H7 (cell line): ENCODE measurements around the gene FLCN. TPM values are rescaled to one million over a fixed set of nuclear protein-coding genes. Genes with fewer than 3 reads are reported as not detected.
"Not testable (repeated sequence)": the region's sequence is repeated elsewhere in the genome, so short reads cannot be mapped to it uniquely, and the experiment has no call there.

Source experiments
- DNase-seq: peaks from one replicate; pipeline ENCODE4 v3.0.0; 2012
- H3K27me3 ChIP-seq: 2 replicates; pipeline ENCODE4 v1.6.0; 2011; ENCODE audit warnings: mild to moderate bottlenecking, low read length; ENCODE audit not compliant: control insufficient read depth, insufficient read depth
- H3K36me3 ChIP-seq: replicated peaks from 2 replicates; pipeline ENCODE4 v1.5.1; 2011; ENCODE audit warnings: low read length; ENCODE audit not compliant: control insufficient read depth, insufficient read depth
- H3K4me3 ChIP-seq: 2 replicates; pipeline ENCODE4 v1.5.1; 2011; ENCODE audit warnings: low read depth, mild to moderate bottlenecking, control low read depth, low read length, moderate library complexity; ENCODE audit not compliant: insufficient read depth
- total RNA-seq: library from RNA; depleted of rRNA; stranded (reverse); fragments of >200 nt; shearing (Covaris generic); gene quantifications from 2 replicates; pipeline ENCODE4 v1.2.3, GENCODE V29; 2014

Gene FLCN
- total RNA-seq, 1 experiment from 2014 or later, result 36.4 TPM

GRCh38 chr17:17206913-17207335, 30.0 kb downstream of the FLCN start:
- H3K4me3 ChIP-seq, result no peak overlapping the region
- no peaks in the 10 kb centered on the region for H3K27me3 ChIP-seq
- no peaks in the 10 kb centered on the region; the same call in 1 of the 2 replicates for H3K36me3 ChIP-seq
- no peak for DNase-seq

DNA sequence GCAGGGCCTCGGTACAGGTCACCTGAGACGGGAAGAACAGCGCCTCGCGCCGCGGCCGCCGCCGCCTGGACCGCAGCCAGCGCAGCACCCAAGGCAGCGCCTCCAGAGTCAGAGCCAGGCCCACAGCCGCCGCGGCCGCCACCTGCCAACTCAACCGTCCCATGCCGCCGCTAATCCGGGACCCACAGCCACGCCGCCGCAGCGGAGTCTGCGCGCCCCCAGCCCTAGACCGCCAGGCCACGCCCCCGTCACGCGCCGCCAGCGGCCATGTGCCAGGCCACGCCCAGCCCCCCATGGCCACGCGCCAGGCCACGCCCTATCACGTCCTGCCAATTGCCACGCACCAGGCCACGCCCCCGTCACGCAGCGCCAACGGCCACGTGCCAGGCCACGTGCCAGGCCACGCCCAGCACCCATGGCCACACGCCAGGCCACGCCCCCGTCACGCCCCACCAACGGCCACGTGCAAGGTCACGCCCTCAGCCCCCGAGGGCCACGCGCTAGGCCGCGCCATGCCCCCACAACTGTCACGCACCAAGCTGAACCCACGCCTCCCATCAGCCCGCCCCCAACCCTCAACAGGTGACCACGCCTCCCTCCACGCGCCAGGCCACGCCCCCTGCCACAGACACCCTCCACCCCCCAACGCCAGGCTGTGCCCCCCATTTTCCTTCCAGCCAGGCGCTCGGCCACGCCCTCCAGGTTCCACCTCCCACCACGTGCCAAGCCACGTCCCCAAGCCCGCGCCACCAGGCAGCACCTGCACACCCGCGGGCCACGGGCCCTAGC, 30.6 kb downstream of the FLCN start, which contains the start of gene PLD6:
PLD6 (minus strand) TSS at position 210 of the 789 bp plus-strand sequence; CDS start at position 163, 47 bp downstream.
- no peak within 1 kb of the TSS for H3K4me3 ChIP-seq
- H3K27me3 ChIP-seq, result no peaks in the 10 kb centered on the region
- peak; percentile 65 for DNase-seq
- H3K36me3 ChIP-seq, result no peaks in the 10 kb centered on the region; the same call in 1 of the 2 replicates

GRCh38 chr17:17205368-17206123, 31.4 kb downstream of the FLCN start:
- Histone ChIP-seq H3K36me3 (no peaks in the 10 kb centered on the region; the same call in 1 of the 2 replicates), H3K27me3 (no peaks in the 10 kb centered on the region), H3K4me3 (no peak overlapping the region)
- peak; percentile 68 for DNase-seq

DNA sequence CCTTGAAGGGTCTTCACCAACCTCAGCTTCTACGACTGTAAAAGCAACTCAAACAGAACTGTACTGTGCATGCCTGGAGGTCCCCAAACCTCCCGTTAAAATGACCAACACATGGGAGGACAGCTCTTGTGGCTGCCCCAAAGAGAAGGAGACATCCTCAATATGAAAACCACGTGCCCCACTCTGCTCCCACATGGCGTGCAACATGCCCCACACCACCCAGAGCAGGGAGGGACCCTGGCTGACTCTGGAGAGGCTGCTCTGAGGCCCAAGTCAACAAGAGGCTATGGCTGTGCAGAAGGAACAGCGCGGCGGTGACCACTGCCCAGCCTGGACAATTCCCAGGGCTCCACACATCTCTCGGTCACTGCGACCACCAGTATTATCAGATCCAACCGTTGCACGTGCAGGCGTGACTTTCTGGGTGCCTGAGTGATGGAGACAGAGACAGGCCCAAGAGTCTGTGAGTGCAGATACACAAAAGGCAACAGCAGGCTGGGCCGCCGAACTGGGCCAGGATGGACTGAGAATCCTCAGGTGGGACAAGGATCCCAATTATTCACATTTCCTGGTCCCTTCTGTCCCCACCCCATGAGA, 32.2 kb downstream of the FLCN start:
- Histone ChIP-seq H3K4me3 (no peak overlapping the region), H3K36me3 (no peaks in the 10 kb centered on the region; the same call in 1 of the 2 replicates), H3K27me3 (no peaks in the 10 kb centered on the region)
- no peak for DNase-seq

GRCh38 chr17:17204041-17204591, 32.9 kb downstream of the FLCN start:
- no peak overlapping the region for H3K4me3 ChIP-seq
- no peaks in the 10 kb centered on the region; the same call in 1 of the 2 replicates for H3K36me3 ChIP-seq
- no peaks in the 10 kb centered on the region for H3K27me3 ChIP-seq
- DNase-seq, result peak; percentile 62

GRCh38 chr17:17203173-17203730, 33.7 kb downstream of the FLCN start:
- DNase-seq, result no peak
- Histone ChIP-seq H3K27me3 (no peaks in the 10 kb centered on the region), H3K36me3 (no peaks in the 10 kb centered on the region; the same call in 1 of the 2 replicates), H3K4me3 (no peak overlapping the region)

- H3K36me3 ChIP-seq, result no peaks in the 10 kb centered on the region; the same call in 1 of the 2 replicates
- no peak for DNase-seq
- H3K27me3 ChIP-seq, result no peaks in the 10 kb centered on the region
- H3K4me3 ChIP-seq, result no peak overlapping the region
Measured at GRCh38 chr17:17201907-17202306, 35.1 kb downstream of the FLCN start.

DNA sequence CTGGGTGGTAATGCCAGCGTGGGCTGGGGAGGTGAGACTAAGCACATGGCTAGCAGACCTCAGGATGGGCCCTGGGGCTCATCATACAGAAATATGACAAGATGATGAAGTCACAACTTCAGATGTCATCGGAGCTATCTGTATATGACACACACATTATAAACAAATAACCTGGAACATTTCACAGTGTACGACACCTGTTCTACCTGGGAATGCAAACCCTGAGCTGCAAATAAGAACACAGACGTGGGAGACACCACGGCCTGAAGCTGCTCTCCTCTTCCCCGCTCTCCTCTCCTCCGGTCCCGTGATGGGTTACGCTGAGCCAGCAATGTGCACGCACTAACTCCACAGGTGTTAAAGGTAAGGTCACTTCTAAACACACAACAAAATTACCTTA, 35.7 kb downstream of the FLCN start:
- no peaks in the 10 kb centered on the region for H3K27me3 ChIP-seq
- DNase-seq, result no peak
- no peaks in the 10 kb centered on the region; the same call in 1 of the 2 replicates for H3K36me3 ChIP-seq
- no peak overlapping the region for H3K4me3 ChIP-seq

DNA sequence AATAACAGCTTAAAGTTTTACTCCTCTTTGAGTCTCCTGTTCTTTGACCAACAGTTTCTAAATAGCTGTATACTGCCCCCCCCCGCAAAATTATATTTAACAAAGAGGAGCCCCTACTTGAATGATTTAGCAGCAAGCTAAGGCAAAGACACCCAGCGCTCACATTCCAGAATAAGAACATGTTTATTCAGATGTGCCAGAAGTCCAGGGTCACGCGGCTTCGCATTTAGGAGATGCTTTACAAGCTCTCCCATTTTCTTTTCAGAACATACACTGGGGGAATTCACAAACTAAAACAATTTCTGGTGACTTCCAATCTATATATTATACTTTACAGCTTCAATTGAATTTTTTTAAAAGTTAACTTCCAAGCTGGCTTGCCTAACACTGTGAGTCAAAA, 36.1 kb downstream of the FLCN start:
- Histone ChIP-seq H3K4me3 (no peak overlapping the region), H3K27me3 (no peaks in the 10 kb centered on the region), H3K36me3 (no peaks in the 10 kb centered on the region; the same call in 1 of the 2 replicates)
- no peak for DNase-seq

- H3K27me3 ChIP-seq, result no peaks in the 10 kb centered on the region
- no peak overlapping the region for H3K4me3 ChIP-seq
- no peaks in the 10 kb centered on the region; the same call in 1 of the 2 replicates for H3K36me3 ChIP-seq
- DNase-seq, result no peak
Measured at GRCh38 chr17:17200311-17200710, 36.7 kb downstream of the FLCN start.

DNA sequence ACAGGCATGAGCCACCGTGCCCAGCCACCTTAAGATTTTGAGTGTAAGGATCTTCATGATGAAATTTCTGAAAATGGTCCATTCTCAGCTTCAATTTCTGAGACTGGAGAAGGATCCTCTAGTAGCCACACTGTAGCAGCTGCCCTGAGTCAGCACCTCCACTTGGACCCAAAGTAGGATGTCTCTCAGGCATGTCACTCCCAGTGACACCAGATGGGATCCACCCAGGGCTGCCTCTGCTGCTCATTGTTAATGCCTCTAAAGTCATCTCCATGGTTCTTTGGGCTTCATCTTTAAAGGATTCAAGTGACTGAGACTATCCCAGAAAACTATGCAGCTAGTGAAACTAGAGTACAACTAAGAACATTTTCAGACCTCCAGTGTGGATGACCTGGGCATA, 38.7 kb downstream of the FLCN start:
- Histone ChIP-seq H3K36me3 (no peaks in the 10 kb centered on the region; the same call in 1 of the 2 replicates), H3K4me3 (no peak overlapping the region), H3K27me3 (no peaks in the 10 kb centered on the region)
- DNase-seq, result no peak

GRCh38 chr17:17196776-17197175, 40.2 kb downstream of the FLCN start:
- H3K36me3 ChIP-seq, result no peaks in the 10 kb centered on the region
- DNase-seq, result no peak
- no peaks in the 10 kb centered on the region for H3K27me3 ChIP-seq
- H3K4me3 ChIP-seq, result no peak overlapping the region

DNA sequence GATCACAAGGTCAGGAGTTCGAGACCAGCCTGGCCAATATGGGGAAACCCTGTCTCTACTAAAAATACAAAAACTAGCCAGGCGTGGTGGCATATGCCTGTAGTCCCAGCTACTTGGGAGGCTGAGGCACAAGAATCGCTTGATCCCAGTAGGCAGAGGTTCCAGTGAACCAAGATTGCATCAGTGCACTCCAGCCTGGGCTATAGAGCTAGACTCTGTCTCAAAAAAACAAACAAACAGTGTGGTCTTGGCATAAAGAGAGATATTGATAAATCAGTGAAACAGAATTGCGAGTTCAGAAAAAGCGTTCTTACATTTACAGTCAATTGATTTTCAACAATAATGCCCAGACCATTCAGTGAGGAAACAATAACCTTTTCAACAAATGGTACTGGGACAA, 41.5 kb downstream of the FLCN start:
- not testable (repeated sequence) for H3K36me3 ChIP-seq, H3K27me3 ChIP-seq, DNase-seq, H3K4me3 ChIP-seq

- DNase-seq, result no peak
- peaks cover 1% of the 10 kb centered on the region; the same call in 1 of the 2 replicates for H3K36me3 ChIP-seq
- no peaks in the 10 kb centered on the region for H3K27me3 ChIP-seq
- H3K4me3 ChIP-seq, result no peak overlapping the region
Measured at GRCh38 chr17:17191961-17192381, 45.0 kb downstream of the FLCN start.
